Left cardiac atrium (tissue), 4 donors: ENCODE results near the gene SPOCK3. TPM values are rescaled to one million over a fixed set of nuclear protein-coding genes. Genes with fewer than 3 reads are reported as not detected.

Source experiments
- ATAC-seq, 2 donors: fragments of 200-7000 bp; cut with Tn5 transposase; one replicate each; pipeline ENCODE4 v1.9.1; 2020; ENCODE audit warnings: mild to moderate bottlenecking in 2 of 2, moderate library complexity in 2 of 2
- DNase-seq: peaks from one replicate; pipeline ENCODE4 v3.0.0-alpha.2; 2020
- intact Hi-C, 2 donors: fragments of 100-400 bp; cut with DNase I; formaldehyde crosslinking; loops; one replicate each; pipeline versions ENCODE4 v1.14.1 to v1.15.1; 2022 to 2023
- total RNA-seq, 2 donors: library from RNA; stranded (reverse); fragmentation: NEBNext Ultra II Directional; extraction: Animal tissue kit (Norgen Biotek cat#: 25700); gene quantifications; one replicate each; pipeline ENCODE4 v1.2.1, GENCODE V29; 2021
- donor health status: DM: no; HTN: yes; CAD: no.
- donor health status: DM: no; HTN: yes; CAD: no; lungs with severe emphysema.
- donor health status: DM: yes; HTN: yes; CAD: no.
- donor health status: Dilated cardiomyopathy.

The SPOCK3 gene
- total RNA-seq, 2 donors from 2014 or later = not detected

GRCh38 chr4:167079762-167080161 lies 154.5 kb downstream of the SPOCK3 start:
- DNase-seq (no peak), ATAC-seq (no peak)
- intact Hi-C loops = no loop called here

GRCh38 chr4:167052631-167053091 lies 181.6 kb downstream of the SPOCK3 start:
- no peak for DNase-seq
- ATAC-seq = no peak
- intact Hi-C loops = no loop called here

GRCh38 chr4:167049257-167049656 lies 185.0 kb downstream of the SPOCK3 start:
- ATAC-seq = no peak
- DNase-seq = no peak
- intact Hi-C loops = no loop called here

- ATAC-seq (no peak), DNase-seq (no peak)
- intact Hi-C loops = no loop called here
These were observed 192.8 kb downstream of the SPOCK3 start for GRCh38 chr4:167041524-167041923.

GRCh38 chr4:167035390-167035789 lies 198.9 kb downstream of the SPOCK3 start:
- DNase-seq (no peak), ATAC-seq (no peak)
- intact Hi-C loops = no loop called here

- no peak for ATAC-seq
- no peak for DNase-seq
- intact Hi-C loops = no loop called here
These were observed 199.3 kb downstream of the SPOCK3 start for GRCh38 chr4:167034983-167035382.

GRCh38 chr4:167032871-167033270 lies 201.4 kb downstream of the SPOCK3 start:
- intact Hi-C loops = no loop called here
- no peak for ATAC-seq
- DNase-seq = no peak

GRCh38 chr4:167031534-167032156 lies 202.6 kb downstream of the SPOCK3 start:
- intact Hi-C loops = no loop called here
- DNase-seq = no peak
- no peak for ATAC-seq

GRCh38 chr4:167028976-167029375 lies 205.3 kb downstream of the SPOCK3 start:
- intact Hi-C loops = no loop called here
- DNase-seq (no peak), ATAC-seq (no peak)

- intact Hi-C loops = no loop called here
- ATAC-seq = no peak
These were observed 208.6 kb downstream of the SPOCK3 start for GRCh38 chr4:167025670-167026069.

GRCh38 chr4:167023364-167023925 lies 210.8 kb downstream of the SPOCK3 start:
- intact Hi-C loops = loop anchor here (5.0 kb wide), 3 partner anchors 269 to 1124 kb away; no protein-coding TSS in a partner anchor
- no peak for ATAC-seq
- no peak for DNase-seq

More at GRCh38 chr4:167025670-167026069, 208.6 kb downstream of the SPOCK3 start:
- no peak for DNase-seq

GRCh38 chr4:167021545-167022155 lies 212.6 kb downstream of the SPOCK3 start:
- peak; percentile 19 to 70 for ATAC-seq
- peak; percentile 64 for DNase-seq

GRCh38 chr4:167020410-167020809 lies 213.9 kb downstream of the SPOCK3 start:
- intact Hi-C loops = loop anchor here (2.0 to 5.0 kb wide), 4 partner anchors 270 to 1127 kb away; no protein-coding TSS in a partner anchor
- DNase-seq (no peak), ATAC-seq (no peak)

More at GRCh38 chr4:167021545-167022155, 212.6 kb downstream of the SPOCK3 start:
- intact Hi-C loops = loop anchor here (2.0 to 5.0 kb wide), 4 partner anchors 269 to 1126 kb away; no protein-coding TSS in a partner anchor

- intact Hi-C loops = no loop called here
These were observed 219.3 kb downstream of the SPOCK3 start for GRCh38 chr4:167014944-167015343.

GRCh38 chr4:167003326-167003725 lies 231.0 kb downstream of the SPOCK3 start:
- intact Hi-C loops = no loop called here
- ATAC-seq (no peak), DNase-seq (no peak)

More at GRCh38 chr4:167014944-167015343, 219.3 kb downstream of the SPOCK3 start:
- no peak for ATAC-seq
- no peak for DNase-seq

GRCh38 chr4:167000141-167000852 lies 234.0 kb downstream of the SPOCK3 start:
- intact Hi-C loops = no loop called here
- ATAC-seq (no peak), DNase-seq (no peak)

GRCh38 chr4:166996216-166996615 lies 238.1 kb downstream of the SPOCK3 start:
- no peak for DNase-seq
- ATAC-seq = no peak

GRCh38 chr4:166994686-166995085 lies 239.6 kb downstream of the SPOCK3 start:
- DNase-seq (no peak), ATAC-seq (no peak)
- intact Hi-C loops = no loop called here

More at GRCh38 chr4:166996216-166996615, 238.1 kb downstream of the SPOCK3 start:
- intact Hi-C loops = no loop called here

GRCh38 chr4:166991006-166991561 lies 243.2 kb downstream of the SPOCK3 start:
- no peak for ATAC-seq
- intact Hi-C loops = no loop called here
- DNase-seq = no peak
